Astrocyte of the cerebellum (primary cell): ENCODE data around the gene COMT.

Experiments
- DNase-seq: peaks from one replicate; pipeline ENCODE4 v3.0.0-alpha.2; 2011; ENCODE audit warnings: low read depth
- H3K4me3 ChIP-seq: 2 replicates; pipeline ENCODE4 v1.5.1; 2011; ENCODE audit warnings: mild to moderate bottlenecking, low read depth, low read length, moderate library complexity
- in situ Hi-C: cut with HindIII; loops from 2 replicates; pipeline ENCODE4 v1.10.0; 2017; ENCODE audit warnings: low sequenced_read_pairs
- TF ChIP-seq, protein P1 (sequence below): IDR thresholded peaks from 2 replicates; pipeline ENCODE4 v1.5.1; 2012; ENCODE audit warnings: low read length, low read depth, moderate library complexity, mild to moderate bottlenecking; ENCODE audit errors: missing control alignments

The COMT gene

DNA sequence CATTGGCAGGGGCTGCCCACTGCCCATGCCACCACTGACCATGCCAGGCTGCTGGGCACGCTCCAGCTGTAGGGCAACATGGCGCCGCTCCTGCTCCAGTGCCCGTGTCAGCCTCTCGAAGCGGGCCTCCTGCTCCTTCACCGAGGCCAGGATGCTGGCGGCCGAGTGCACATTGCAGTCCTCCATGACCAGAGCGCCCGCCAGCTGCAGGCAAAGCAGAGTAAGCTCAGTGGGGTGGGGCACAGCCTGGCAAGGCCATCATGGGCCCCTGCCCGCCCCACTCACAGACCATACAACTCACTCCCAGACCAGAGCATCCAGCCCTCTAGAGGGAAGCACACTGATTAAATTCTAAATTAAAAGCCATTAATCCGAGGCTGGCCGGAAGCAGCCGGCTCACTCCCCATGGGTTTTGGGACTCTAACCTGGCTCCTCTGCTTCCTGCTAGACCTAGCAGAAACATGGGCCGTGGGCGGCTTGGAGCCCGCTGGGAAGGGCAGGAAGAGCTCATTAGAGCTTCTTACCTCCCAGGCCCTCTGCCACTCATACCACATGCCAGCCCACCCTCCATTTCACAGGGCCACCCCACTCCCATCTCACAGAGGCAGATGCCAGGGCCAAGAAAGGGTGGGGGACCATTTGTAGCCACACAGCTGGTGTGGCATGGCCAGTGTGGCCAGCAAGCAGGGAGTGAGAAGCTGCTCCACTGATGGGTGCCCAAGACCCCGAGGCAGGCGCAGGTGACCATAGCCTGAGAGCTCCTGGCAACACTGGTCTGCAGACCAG lies 49.2 kb downstream of the COMT start:
- H3K4me3 ChIP-seq = no peak overlapping the region
- no peak for DNase-seq
- in situ Hi-C loops = no loop called here
- TF ChIP-seq, protein P1, sequence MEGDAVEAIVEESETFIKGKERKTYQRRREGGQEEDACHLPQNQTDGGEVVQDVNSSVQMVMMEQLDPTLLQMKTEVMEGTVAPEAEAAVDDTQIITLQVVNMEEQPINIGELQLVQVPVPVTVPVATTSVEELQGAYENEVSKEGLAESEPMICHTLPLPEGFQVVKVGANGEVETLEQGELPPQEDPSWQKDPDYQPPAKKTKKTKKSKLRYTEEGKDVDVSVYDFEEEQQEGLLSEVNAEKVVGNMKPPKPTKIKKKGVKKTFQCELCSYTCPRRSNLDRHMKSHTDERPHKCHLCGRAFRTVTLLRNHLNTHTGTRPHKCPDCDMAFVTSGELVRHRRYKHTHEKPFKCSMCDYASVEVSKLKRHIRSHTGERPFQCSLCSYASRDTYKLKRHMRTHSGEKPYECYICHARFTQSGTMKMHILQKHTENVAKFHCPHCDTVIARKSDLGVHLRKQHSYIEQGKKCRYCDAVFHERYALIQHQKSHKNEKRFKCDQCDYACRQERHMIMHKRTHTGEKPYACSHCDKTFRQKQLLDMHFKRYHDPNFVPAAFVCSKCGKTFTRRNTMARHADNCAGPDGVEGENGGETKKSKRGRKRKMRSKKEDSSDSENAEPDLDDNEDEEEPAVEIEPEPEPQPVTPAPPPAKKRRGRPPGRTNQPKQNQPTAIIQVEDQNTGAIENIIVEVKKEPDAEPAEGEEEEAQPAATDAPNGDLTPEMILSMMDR = no peak

DNA sequence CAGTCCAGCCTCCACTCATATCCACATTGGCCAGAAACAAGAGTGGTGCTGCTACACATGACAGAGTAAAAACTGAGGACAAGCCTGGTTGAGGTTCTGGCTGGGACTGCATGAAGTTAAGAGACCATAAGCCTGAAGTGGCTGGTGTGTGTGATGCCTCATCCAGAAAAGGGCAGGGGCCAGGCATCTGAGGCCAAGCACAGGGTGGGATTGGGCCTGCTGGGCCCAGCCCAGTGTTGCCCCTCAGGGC lies 49.7 kb downstream of the COMT start:
- TF ChIP-seq, protein P1 = no peak
- DNase-seq = no peak
- in situ Hi-C loops = no loop called here
- no peak overlapping the region for H3K4me3 ChIP-seq

DNA sequence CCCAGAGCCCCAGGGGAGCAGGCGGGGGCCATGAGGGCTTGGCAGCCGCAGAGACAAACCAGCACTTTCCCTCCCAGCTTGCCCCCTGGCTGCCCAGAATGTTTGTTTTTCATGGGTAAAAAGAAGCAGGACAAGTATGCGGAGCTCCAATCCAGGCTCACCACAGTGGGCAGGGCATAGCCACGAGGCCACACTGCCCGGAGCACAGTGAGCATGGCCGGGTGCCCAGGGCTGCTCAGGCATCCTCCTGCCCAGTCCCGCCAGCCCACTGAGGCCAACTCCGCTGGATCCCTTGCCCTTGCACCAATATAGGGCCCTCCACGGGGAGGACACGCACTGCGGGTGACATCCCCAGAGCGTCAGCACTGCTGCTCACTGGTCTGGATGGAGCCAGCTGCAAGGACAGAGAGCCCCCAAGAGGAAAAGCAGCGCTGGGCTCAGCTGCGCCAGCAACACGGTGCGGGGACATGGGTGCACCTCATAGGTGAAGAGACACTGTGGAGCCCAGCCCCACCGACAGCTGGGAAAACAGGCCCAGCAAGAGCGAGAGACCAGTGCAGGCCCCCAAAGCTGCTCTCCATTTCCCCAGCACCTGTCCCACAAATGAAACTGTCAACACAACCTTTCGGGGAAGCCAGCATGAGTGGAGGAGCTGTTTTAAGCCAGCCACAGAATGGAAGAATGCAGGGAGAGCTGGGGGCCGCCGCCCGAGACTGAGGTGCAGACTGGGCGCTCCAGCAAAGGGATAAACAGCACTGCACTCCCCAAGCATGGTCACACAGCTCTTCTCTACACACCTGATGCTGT lies 50.3 kb downstream of the COMT start:
- no peak for DNase-seq
- TF ChIP-seq, protein P1 = no peak
- in situ Hi-C loops = no loop called here
- H3K4me3 ChIP-seq = no peak overlapping the region

DNA sequence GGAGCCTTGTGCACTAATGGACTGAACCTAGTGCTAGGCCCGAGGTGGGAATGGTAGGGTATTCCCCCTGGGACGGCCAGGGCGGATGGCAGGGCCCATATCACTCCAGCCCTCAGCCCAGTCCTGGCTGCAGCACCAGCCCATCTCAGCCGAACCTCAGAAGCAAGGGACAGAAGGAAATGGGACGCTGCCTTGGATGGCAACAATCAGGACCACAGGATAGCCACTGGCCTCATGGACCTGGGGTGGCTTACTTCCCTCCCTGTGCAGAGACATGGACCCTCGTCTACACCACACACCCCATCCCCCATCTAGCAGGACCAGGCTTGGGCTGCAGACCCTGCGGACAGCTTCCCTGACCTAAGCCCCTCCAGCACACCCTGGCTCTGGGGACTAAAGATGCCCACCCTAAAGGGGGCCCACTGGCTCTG lies 50.9 kb downstream of the COMT start:
- no peak for DNase-seq
- TF ChIP-seq, protein P1 = no peak
- H3K4me3 ChIP-seq = no peak overlapping the region
- in situ Hi-C loops = no loop called here

DNA sequence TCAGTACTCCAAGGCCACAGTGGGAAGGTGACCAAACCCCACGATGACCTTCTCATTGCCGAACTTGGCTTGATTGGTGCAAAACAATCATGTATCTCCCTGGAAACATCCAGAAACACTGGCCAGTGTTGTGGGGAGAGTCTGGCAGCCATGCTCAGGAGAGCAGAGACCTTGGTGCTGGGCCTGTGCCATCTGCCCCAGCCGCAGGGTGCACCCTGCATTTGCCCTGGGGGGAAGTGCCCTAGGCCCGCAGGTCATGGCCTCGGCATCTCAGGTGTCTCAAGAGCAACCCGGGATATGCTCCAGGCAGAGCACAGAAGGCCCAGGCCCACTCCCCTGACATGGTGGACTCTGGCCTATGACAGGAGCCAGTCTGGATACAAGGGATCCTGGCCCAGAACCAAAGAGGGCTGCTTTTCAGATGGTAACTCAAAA lies 51.4 kb downstream of the COMT start:
- in situ Hi-C loops = no loop called here
- H3K4me3 ChIP-seq = no peak overlapping the region
- DNase-seq = no peak

DNA sequence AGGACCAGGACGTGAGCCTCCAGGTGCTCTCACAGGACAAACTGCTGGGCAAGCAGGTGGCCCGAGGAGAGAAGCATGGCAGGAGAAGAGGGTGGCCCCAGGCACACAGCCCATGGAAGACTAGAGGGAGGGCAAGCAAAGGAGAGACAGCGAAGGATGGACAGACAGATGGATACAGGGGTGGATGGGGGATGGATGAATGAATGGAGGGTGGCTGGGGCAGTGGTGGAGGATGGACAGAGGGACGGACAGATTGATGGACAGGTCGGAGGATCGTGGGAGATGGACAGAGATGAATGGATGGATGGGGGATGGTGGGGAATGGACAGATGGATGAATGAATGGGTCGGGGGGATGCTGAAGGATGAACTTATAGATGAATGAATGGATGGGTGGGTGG lies 52.4 kb downstream of the COMT start:
- TF ChIP-seq, protein P1 = no peak
- in situ Hi-C loops = no loop called here
- DNase-seq = no peak
- no peak overlapping the region for H3K4me3 ChIP-seq

More for the DNA sequence above, 51.4 kb downstream of the COMT start:
- TF ChIP-seq, protein P1 = no peak
